ENCODE data around the gene MDH2.

GRCh38 chr7:76076995-76077394 is 29.1 kb downstream of the MDH2 start:
- TF ChIP-seq EP300 (IDR thresholded peaks at IDR 0.05): no peak
- TF ChIP-seq CTCF (IDR thresholded peaks at IDR 0.05): no peak

All from suprapubic skin (tissue), 3 donors.